PC-3 (cell line): Measurements from ENCODE around the gene PCDH9. TPM values are rescaled to one million over a fixed set of nuclear protein-coding genes. Genes with fewer than 3 reads are reported as not detected.
A peak's percentile ranks its signal among the peaks of the same experiment; 100 is the strongest.

ENCODE experiments used
- ATAC-seq: fragments of 200-7000 bp; cut with Tn5 transposase; 2 replicates; pipeline ENCODE4 v1.9.1; 2020; ENCODE audit warnings: mild to moderate bottlenecking, moderate library complexity
- BruUV-seq: library from RNA; stranded (reverse); fragments of 400-500 nt; replicated peaks from 2 replicates; lab custom pipeline; 2021; lab: Mats Ljungman, UMichigan
- CTCF ChIA-PET: fragments of 300-600 bp; sonication (Branson Sonifier 250); formaldehyde crosslinking; loops from one replicate; lab custom pipeline; 2022; ENCODE audit warnings: antibody characterized with exemption; lab: Charles Lee
- POLR2A ChIA-PET: fragments of 300-600 bp; sonication (Branson Sonifier 250); formaldehyde crosslinking; loops from one replicate; lab custom pipeline; 2022; ENCODE audit warnings: antibody characterized with exemption; ENCODE audit not compliant: unreplicated experiment; lab: Charles Lee
- DNase-seq: peaks from one replicate; pipeline ENCODE4 v3.0.0-alpha.2; 2015
- H2AFZ ChIP-seq: fragments of 300-600 bp; sonication (generic); 2 replicates; pipeline ENCODE4 v1.6.0; 2016; ENCODE audit warnings: antibody characterized with exemption, low read length
- H3F3A ChIP-seq: fragments of 300-600 bp; sonication (generic); one replicate; pipeline ENCODE4 v1.6.0; 2017; ENCODE audit warnings: antibody characterized with exemption, low read length, control low read depth, mild to moderate bottlenecking; ENCODE audit not compliant: unreplicated experiment
- H3K27ac ChIP-seq: fragments of 300-600 bp; sonication (generic); 2 replicates; pipeline ENCODE4 v1.5.1; 2016; ENCODE audit warnings: mild to moderate bottlenecking, low read length
- H3K27me3 ChIP-seq: fragments of 300-600 bp; sonication (generic); 2 replicates; pipeline ENCODE4 v1.6.1; 2016; ENCODE audit warnings: low read length, mixed read lengths
- H3K36me3 ChIP-seq: fragments of 300-600 bp; sonication (generic); 2 replicates; pipeline ENCODE4 v1.6.1; 2016; ENCODE audit warnings: low read depth, mixed run types, low read length, mixed read lengths
- H3K4me1 ChIP-seq: fragments of 300-600 bp; sonication (generic); 2 replicates; pipeline ENCODE4 v1.5.1; 2016; ENCODE audit warnings: low read length; ENCODE audit not compliant: insufficient read depth
- H3K4me2 ChIP-seq: fragments of 300-600 bp; sonication (generic); 2 replicates; pipeline ENCODE4 v1.6.0; 2016; ENCODE audit warnings: low read length
- H3K4me3 ChIP-seq: fragments of 300-600 bp; sonication (generic); 2 replicates; pipeline ENCODE4 v1.5.1; 2016; ENCODE audit warnings: mild to moderate bottlenecking, low read length, mixed read lengths
- H3K79me2 ChIP-seq: fragments of 300-600 bp; sonication (generic); 2 replicates; pipeline ENCODE4 v1.6.1; 2017; ENCODE audit warnings: low read length, mixed read lengths
- H3K9ac ChIP-seq: fragments of 300-600 bp; sonication (generic); 2 replicates; pipeline ENCODE4 v1.6.0; 2016; ENCODE audit warnings: mild to moderate bottlenecking, low read length
- H3K9me2 ChIP-seq: fragments of 300-600 bp; sonication (generic); replicated peaks from 2 replicates; pipeline ENCODE4 v1.6.1; 2016; ENCODE audit warnings: mixed run types, low read length, mixed read lengths
- H3K9me3 ChIP-seq: fragments of 300-600 bp; sonication (generic); 2 replicates; pipeline ENCODE4 v1.6.1; 2016; ENCODE audit warnings: low read length, mixed read lengths
- H4K20me1 ChIP-seq: fragments of 300-600 bp; sonication (generic); 2 replicates; pipeline ENCODE4 v1.6.1; 2016; ENCODE audit warnings: low read length, mixed read lengths
- CTCF ChIP-seq: fragments of 300-600 bp; sonication (generic); conservative IDR thresholded peaks from 2 replicates; pipeline ENCODE4 v1.5.1; 2017; ENCODE audit warnings: antibody characterized with exemption, low read depth, mild to moderate bottlenecking, low read length
- EZH2 ChIP-seq: fragments of 300-600 bp; sonication (generic); IDR thresholded peaks from one replicate; pipeline ENCODE4 v1.6.1; 2017; ENCODE audit warnings: antibody characterized with exemption, mild to moderate bottlenecking, low read length; ENCODE audit not compliant: unreplicated experiment
- EZH2phosphoT487 ChIP-seq: fragments of 300-600 bp; sonication (generic); IDR thresholded peaks from 2 replicates; pipeline ENCODE4 v1.6.1; 2018; ENCODE audit warnings: mild to moderate bottlenecking, antibody characterized with exemption, low read length, borderline replicate concordance
- intact Hi-C: fragments of 100-400 bp; cut with micrococcal nuclease; formaldehyde crosslinking; loops from 2 replicates; pipeline ENCODE4 v1.9.0; 2023
- total RNA-seq: library from RNA; depleted of rRNA; stranded (reverse); fragments of >200 nt; gene quantifications from 2 replicates; pipeline ENCODE4 v1.2.3, GENCODE V29; 2014

Gene PCDH9
- total RNA-seq, 1 experiment from 2014 or later: 0.98 TPM

GRCh38 chr13:67077132-67077531, 153.0 kb downstream of the PCDH9 start:
- no peak for DNase-seq
- Histone ChIP-seq H3K36me3 (no peaks in the 10 kb centered on the region), H3F3A (no peaks in the 10 kb centered on the region), H3K9ac (no peak overlapping the region), H3K79me2 (no peaks in the 10 kb centered on the region), H3K4me3 (no peak overlapping the region), H3K4me1 (no peaks in the 10 kb centered on the region), H3K9me2 (no peaks in the 10 kb centered on the region), H3K27me3 (no peaks in the 10 kb centered on the region), H3K9me3 (no peaks in the 10 kb centered on the region), H3K4me2 (no peak overlapping the region), H3K27ac (no peak overlapping the region), H2AFZ (no peak overlapping the region), H4K20me1 (no peaks in the 10 kb centered on the region)
- intact Hi-C loops: no loop called here
- CTCF ChIA-PET: no interaction called here
- ATAC-seq: no peak
- BruUV-seq: no TSS peak
- TF ChIP-seq CTCF: no peak
- TF ChIP-seq EZH2: no peak
- no peak for TF ChIP-seq EZH2phosphoT487
- POLR2A ChIA-PET: no interaction called here

DNA sequence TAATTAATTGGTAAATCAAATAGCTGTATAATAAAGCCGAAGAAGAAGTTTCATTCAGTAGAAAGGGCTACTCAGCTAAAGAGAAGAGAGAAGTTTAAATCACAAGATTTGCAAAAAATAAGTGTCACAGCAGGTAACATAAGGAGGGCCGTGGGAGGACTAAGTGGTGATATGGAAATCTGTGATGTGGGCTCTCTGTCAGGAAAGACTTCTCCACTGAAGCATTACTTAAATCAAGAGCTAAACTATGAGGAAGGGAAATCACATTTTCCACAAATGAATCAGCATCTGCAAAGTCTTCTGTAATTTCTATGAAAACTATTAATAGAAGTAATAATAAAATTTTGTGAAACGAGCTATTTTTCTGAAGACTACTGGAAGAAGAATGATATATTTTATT, 153.8 kb downstream of the PCDH9 start:
- H3K27ac ChIP-seq: no peak overlapping the region
- H3K4me1 ChIP-seq: no peaks in the 10 kb centered on the region
- no peaks in the 10 kb centered on the region for H3K9me3 ChIP-seq
- ATAC-seq (no peak), DNase-seq (no peak)
- intact Hi-C loops: no loop called here
- BruUV-seq: no TSS peak
- no peaks in the 10 kb centered on the region for H3F3A ChIP-seq
- ChIA-PET POLR2A (no interaction called here), CTCF (no interaction called here)
- no peak overlapping the region for H3K9ac ChIP-seq
- no peaks in the 10 kb centered on the region for H4K20me1 ChIP-seq
- no peak for TF ChIP-seq EZH2phosphoT487
- no peak for TF ChIP-seq CTCF
- no peak for TF ChIP-seq EZH2
- no peaks in the 10 kb centered on the region for H3K36me3 ChIP-seq
- H2AFZ ChIP-seq: no peak overlapping the region
- H3K4me2 ChIP-seq: no peak overlapping the region
- H3K27me3 ChIP-seq: no peaks in the 10 kb centered on the region
- no peaks in the 10 kb centered on the region for H3K9me2 ChIP-seq
- H3K4me3 ChIP-seq: no peak overlapping the region
- H3K79me2 ChIP-seq: no peaks in the 10 kb centered on the region

GRCh38 chr13:67075239-67075638, 154.9 kb downstream of the PCDH9 start:
- peak; percentile 1 for DNase-seq
- ChIA-PET POLR2A (no interaction called here), CTCF (no interaction called here)
- Histone ChIP-seq H3K36me3 (no peaks in the 10 kb centered on the region), H2AFZ (no peak overlapping the region), H3K9me3 (no peaks in the 10 kb centered on the region), H3K4me1 (no peaks in the 10 kb centered on the region), H3K27me3 (no peaks in the 10 kb centered on the region), H3K4me2 (peak overlapping the region; percentile 48), H3F3A (no peaks in the 10 kb centered on the region), H3K79me2 (no peaks in the 10 kb centered on the region), H4K20me1 (no peaks in the 10 kb centered on the region), H3K9me2 (no peaks in the 10 kb centered on the region), H3K4me3 (no peak overlapping the region), H3K9ac (no peak overlapping the region), H3K27ac (no peak overlapping the region)
- no peak for ATAC-seq
- intact Hi-C loops: loop anchor here (2.0 kb wide), 1 partner anchor 148 kb away; no protein-coding TSS in a partner anchor
- no TSS peak for BruUV-seq
- no peak for TF ChIP-seq EZH2
- TF ChIP-seq EZH2phosphoT487: no peak
- peak; percentile 29; the same call in 1 of the 2 replicates for TF ChIP-seq CTCF
